Measurements from ENCODE around the gene SLC4A2. TPM values are rescaled to one million over a fixed set of nuclear protein-coding genes. Genes with fewer than 3 reads are reported as not detected.

The SLC4A2 gene
- total RNA-seq, 4 donors from 2014 or later, result 31.9 to 78.7 (median 59.7) TPM

DNA sequence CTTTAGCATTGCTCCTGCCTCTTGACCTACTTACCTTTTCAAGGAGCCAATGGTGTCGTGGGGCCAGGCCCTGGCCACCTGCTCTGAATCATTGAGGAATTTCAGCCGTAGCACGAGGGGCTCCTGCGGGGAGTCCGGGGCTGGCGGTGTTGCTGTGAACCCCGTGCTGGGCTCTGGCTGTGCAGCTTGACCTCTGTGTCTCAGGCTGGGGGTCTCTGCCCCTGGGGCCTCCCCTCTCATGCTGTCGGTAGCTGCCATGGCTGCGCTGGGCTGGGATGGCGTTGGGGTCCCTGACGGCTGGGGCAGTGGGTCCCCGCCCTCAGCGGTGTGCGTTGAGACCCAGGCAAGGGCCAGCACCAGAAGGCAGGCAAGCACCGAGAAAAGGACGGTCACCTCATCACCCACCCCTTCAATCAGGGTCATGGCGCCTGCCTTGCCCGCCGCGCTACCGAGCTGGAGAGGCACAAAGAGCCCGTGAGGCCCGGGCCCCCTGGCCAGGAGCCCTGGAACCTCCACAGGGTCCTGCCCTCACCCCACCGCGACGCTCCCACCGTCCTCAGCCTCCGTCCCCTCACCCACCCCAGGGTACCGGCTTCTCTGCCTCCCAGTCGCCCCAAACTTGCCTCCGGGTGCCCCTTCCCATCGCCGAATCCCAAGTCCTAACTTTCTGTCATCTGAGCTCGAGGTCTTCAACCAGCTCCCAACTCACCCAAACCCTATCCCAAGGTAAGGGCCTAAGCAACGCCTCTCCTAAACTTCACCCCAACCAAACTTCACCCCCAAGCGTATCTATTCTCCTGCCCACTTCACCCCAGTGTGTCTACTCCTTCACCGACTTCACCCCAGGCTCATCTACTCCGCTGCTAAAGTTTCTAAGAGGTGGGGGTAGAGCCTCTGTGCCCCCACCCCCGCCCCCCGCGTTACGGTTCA lies 23.0 kb downstream of the SLC4A2 start:
- H3K4me1 ChIP-seq, result peaks cover 73% of the 10 kb centered on the region
- TF ChIP-seq EP300 (IDR thresholded peaks at IDR 0.05) (no peak), POLR2A (IDR thresholded peaks at IDR 0.05) (no peak), POLR2AphosphoS5 (IDR thresholded peaks at IDR 0.05) (no peak)
- TF ChIP-seq, protein P1, sequence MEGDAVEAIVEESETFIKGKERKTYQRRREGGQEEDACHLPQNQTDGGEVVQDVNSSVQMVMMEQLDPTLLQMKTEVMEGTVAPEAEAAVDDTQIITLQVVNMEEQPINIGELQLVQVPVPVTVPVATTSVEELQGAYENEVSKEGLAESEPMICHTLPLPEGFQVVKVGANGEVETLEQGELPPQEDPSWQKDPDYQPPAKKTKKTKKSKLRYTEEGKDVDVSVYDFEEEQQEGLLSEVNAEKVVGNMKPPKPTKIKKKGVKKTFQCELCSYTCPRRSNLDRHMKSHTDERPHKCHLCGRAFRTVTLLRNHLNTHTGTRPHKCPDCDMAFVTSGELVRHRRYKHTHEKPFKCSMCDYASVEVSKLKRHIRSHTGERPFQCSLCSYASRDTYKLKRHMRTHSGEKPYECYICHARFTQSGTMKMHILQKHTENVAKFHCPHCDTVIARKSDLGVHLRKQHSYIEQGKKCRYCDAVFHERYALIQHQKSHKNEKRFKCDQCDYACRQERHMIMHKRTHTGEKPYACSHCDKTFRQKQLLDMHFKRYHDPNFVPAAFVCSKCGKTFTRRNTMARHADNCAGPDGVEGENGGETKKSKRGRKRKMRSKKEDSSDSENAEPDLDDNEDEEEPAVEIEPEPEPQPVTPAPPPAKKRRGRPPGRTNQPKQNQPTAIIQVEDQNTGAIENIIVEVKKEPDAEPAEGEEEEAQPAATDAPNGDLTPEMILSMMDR (IDR thresholded peaks at IDR 0.05), result no peak

DNA sequence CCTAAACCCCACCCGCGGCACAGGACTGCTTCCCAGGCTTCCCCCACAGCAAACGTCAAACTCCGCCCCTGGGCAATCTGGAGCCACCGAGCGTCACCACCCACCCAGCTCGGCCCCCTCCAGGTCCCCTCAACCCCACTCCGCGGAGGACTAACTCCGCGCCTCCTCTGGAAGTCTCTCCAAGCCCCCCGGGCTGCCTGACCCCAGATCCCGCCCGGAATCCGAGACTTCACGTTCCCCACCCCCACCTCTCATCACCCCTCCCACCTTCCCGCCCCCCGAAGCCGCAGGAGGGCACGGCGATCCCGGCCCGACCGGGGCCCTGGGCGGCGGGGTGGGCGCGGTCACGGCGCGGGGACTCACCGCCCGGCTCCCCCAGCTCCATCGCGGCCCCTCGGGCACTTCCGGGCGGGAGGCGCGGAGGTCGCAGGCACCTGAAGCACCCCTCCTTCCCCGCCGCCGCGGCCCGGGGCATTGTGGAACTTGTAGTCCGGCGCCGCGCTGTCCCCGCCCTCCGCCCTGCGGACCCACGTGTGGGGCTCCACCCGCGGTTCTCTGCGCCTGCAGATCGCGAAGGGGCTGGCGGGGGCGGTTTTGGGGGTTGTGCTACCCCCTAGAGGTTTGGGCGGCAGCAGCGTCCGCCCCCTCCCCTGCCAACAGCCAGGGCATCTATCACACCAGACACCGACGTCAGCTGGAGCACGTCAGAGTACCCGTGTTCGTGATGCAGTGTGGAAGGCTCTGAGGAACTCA lies 23.9 kb downstream of the SLC4A2 start, which contains the start of gene TMUB1:
TMUB1 (minus strand) TSS at position 423 of the 753 bp plus-strand sequence. CDS start 930 bp downstream, outside the sequence.
- H3K27ac ChIP-seq, result peak within 1 kb of the TSS; percentile 91
- 2% methylated on average over 22 of the region's 69 CpGs for whole genome bisulfite sequencing
- H3K9me3 ChIP-seq, result no peaks in the 10 kb centered on the region
- H3K4me1 ChIP-seq, result peaks cover 73% of the 10 kb centered on the region
- DNase-seq (ENCODE audit: low spot score in 2 of 2), result peak; percentile 90 to 93
- TF ChIP-seq, protein P1 (IDR thresholded peaks at IDR 0.05), result no peak
- TF ChIP-seq POLR2A (IDR thresholded peaks at IDR 0.05) (no peak), POLR2AphosphoS5 (IDR thresholded peaks at IDR 0.05) (no peak), EP300 (IDR thresholded peaks at IDR 0.05) (no peak)
- H3K36me3 ChIP-seq, result no peaks in the 10 kb centered on the region
- H3K4me3 ChIP-seq, result peak within 1 kb of the TSS; percentile 75
- H3K27me3 ChIP-seq, result no peaks in the 10 kb centered on the region

More for the DNA sequence above, 23.0 kb downstream of the SLC4A2 start:
- Histone ChIP-seq H3K36me3 (peaks cover 4% of the 10 kb centered on the region), H3K4me3 (peak overlapping the region; percentile 75), H3K9me3 (no peaks in the 10 kb centered on the region), H3K27me3 (no peaks in the 10 kb centered on the region), H3K27ac (peak overlapping the region; percentile 91)
- 42% methylated on average over 31 of the region's 42 CpGs for WGBS
- peak in 1 of 2 donors; percentile 74 for DNase-seq (ENCODE audit: low spot score in 2 of 2)

DNA sequence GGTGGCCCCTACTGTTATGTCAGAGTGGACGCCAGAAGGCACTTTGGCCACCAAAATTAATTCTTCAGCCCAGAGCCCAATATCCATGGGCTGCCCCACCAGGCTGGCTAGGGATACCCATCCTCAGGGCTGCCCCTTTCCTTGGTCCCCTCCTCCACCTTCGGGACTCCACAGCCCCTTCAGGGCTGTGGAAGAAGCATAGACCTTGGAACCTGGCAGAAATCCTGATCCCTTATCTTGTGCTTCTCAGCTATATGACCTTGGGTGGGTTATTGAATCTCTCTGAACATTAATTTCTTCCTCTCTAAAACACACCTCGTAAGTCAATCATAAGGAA lies 24.4 kb downstream of the SLC4A2 start:
- WGBS, result 38% methylated on average over 3 of the region's 3 CpGs
- TF ChIP-seq POLR2A (IDR thresholded peaks at IDR 0.05), result no peak
- no peak for TF ChIP-seq EP300 (IDR thresholded peaks at IDR 0.05)
- TF ChIP-seq POLR2AphosphoS5 (IDR thresholded peaks at IDR 0.05), result no peak
- TF ChIP-seq, protein P1 (IDR thresholded peaks at IDR 0.05), result no peak
- Histone ChIP-seq H3K4me1 (peaks cover 73% of the 10 kb centered on the region), H3K9me3 (no peaks in the 10 kb centered on the region), H3K27me3 (no peaks in the 10 kb centered on the region), H3K27ac (no peak overlapping the region), H3K36me3 (no peaks in the 10 kb centered on the region), H3K4me3 (peak overlapping the region; percentile 75)
- DNase-seq (ENCODE audit: low spot score in 2 of 2), result no peak

DNA sequence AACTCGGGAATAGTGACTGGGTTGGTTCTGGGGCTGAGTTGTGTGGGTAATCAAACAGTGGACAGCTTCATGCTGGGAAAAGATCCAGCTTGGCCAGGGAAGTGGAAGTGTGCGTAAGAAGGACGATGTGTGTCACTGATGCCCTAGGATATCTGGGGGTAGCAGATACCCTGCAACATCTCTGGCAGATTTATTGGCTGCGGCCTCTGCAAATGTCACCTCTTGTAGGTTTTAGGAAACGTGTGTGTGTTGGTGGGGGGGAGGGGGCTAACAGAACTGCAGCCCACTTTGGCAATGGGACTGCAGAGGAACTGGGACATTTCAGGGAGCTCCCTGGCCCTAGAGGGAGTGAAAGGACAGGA lies 25.9 kb downstream of the SLC4A2 start:
- 34% methylated on average over 5 of the region's 5 CpGs for WGBS
- Histone ChIP-seq H3K36me3 (no peaks in the 10 kb centered on the region), H3K27ac (peak overlapping the region; percentile 72), H3K9me3 (no peaks in the 10 kb centered on the region), H3K27me3 (no peaks in the 10 kb centered on the region), H3K4me3 (peak overlapping the region; percentile 62), H3K4me1 (peaks cover 74% of the 10 kb centered on the region)
- no peak for TF ChIP-seq POLR2AphosphoS5 (IDR thresholded peaks at IDR 0.05)
- no peak for TF ChIP-seq EP300 (IDR thresholded peaks at IDR 0.05)
- TF ChIP-seq, protein P1 (IDR thresholded peaks at IDR 0.05), result no peak
- TF ChIP-seq POLR2A (IDR thresholded peaks at IDR 0.05), result no peak
- DNase-seq (ENCODE audit: low spot score in 2 of 2), result peak in 1 of 2 donors; percentile 65
